HUES48 (cell line): Measurements from ENCODE around the gene SIAH1.
"Not testable (repeated sequence)": the region's sequence is repeated elsewhere in the genome, so short reads cannot be mapped to it uniquely, and the experiment has no call there.

Experiments used
- H3K27ac ChIP-seq: one replicate; pipeline ENCODE4 v1.7.0; 2013; ENCODE audit warnings: low read depth, low read length, inconsistent platforms
- H3K27me3 ChIP-seq: 2 replicates; pipeline ENCODE4 v1.6.1; 2013; ENCODE audit warnings: mild to moderate bottlenecking, low read length; ENCODE audit not compliant: control insufficient read depth, insufficient read depth
- H3K36me3 ChIP-seq: 2 replicates; pipeline ENCODE4 v1.6.1; 2013; ENCODE audit warnings: low read length; ENCODE audit not compliant: control insufficient read depth, insufficient read depth
- H3K4me1 ChIP-seq: 2 replicates; pipeline ENCODE4 v1.6.1; 2013; ENCODE audit warnings: mild to moderate bottlenecking, low read length; ENCODE audit not compliant: control insufficient read depth, insufficient read depth
- H3K4me3 ChIP-seq: 2 replicates; pipeline ENCODE4 v1.5.1; 2013; ENCODE audit warnings: mild to moderate bottlenecking, low read depth, low read length
- H3K9ac ChIP-seq: 2 replicates; pipeline ENCODE4 v1.6.1; 2013; ENCODE audit warnings: mild to moderate bottlenecking, low read depth, low read length, moderate library complexity
- H3K9me3 ChIP-seq: 2 replicates; pipeline ENCODE4 v1.6.1; 2013; ENCODE audit warnings: low read length; ENCODE audit not compliant: control insufficient read depth, insufficient read depth

SIAH1 gene

GRCh38 chr16:48386559-48387312, 1.5 kb upstream of the SIAH1 start:
- Histone ChIP-seq H3K4me3 (no peak overlapping the region), H3K27me3 (no peaks in the 10 kb centered on the region), H3K4me1 (peaks cover 18% of the 10 kb centered on the region), H3K36me3 (no peaks in the 10 kb centered on the region), H3K9ac (no peak overlapping the region), H3K27ac (no peak overlapping the region), H3K9me3 (no peaks in the 10 kb centered on the region)

GRCh38 chr16:48384520-48385252, 527 bp downstream of the SIAH1 start:
- H3K4me3 ChIP-seq, result peak overlapping the region; percentile 93
- H3K27ac ChIP-seq, result peak overlapping the region; percentile 99
- H3K27me3 ChIP-seq, result no peaks in the 10 kb centered on the region

GRCh38 chr16:48383877-48384519, 1.2 kb downstream of the SIAH1 start:
- H3K9me3 ChIP-seq, result no peaks in the 10 kb centered on the region
- peak overlapping the region; percentile 90 for H3K9ac ChIP-seq
- H3K36me3 ChIP-seq, result no peaks in the 10 kb centered on the region
- H3K27ac ChIP-seq, result peak overlapping the region; percentile 97
- H3K27me3 ChIP-seq, result no peaks in the 10 kb centered on the region
- H3K4me1 ChIP-seq, result peaks cover 37% of the 10 kb centered on the region
- H3K4me3 ChIP-seq, result peak overlapping the region; percentile 93

More at GRCh38 chr16:48384520-48385252, 527 bp downstream of the SIAH1 start:
- Histone ChIP-seq H3K9ac (peak overlapping the region; percentile 99), H3K4me1 (peaks cover 31% of the 10 kb centered on the region), H3K36me3 (no peaks in the 10 kb centered on the region), H3K9me3 (no peaks in the 10 kb centered on the region)

- H3K36me3 ChIP-seq, result no peaks in the 10 kb centered on the region
Observed at GRCh38 chr16:48383009-48383876, 2.0 kb downstream of the SIAH1 start.

GRCh38 chr16:48382131-48382530, 3.1 kb downstream of the SIAH1 start:
- Histone ChIP-seq H3K9me3 (no peaks in the 10 kb centered on the region), H3K4me3 (no peak overlapping the region), H3K36me3 (no peaks in the 10 kb centered on the region), H3K27me3 (no peaks in the 10 kb centered on the region), H3K27ac (no peak overlapping the region), H3K9ac (no peak overlapping the region), H3K4me1 (peaks cover 45% of the 10 kb centered on the region)

More at GRCh38 chr16:48383009-48383876, 2.0 kb downstream of the SIAH1 start:
- H3K4me3 ChIP-seq, result peak overlapping the region; percentile 93
- no peaks in the 10 kb centered on the region for H3K27me3 ChIP-seq
- no peaks in the 10 kb centered on the region for H3K9me3 ChIP-seq
- H3K4me1 ChIP-seq, result peaks cover 45% of the 10 kb centered on the region
- H3K9ac ChIP-seq, result no peak overlapping the region; the same call in 1 of the 2 replicates
- no peak overlapping the region for H3K27ac ChIP-seq

- H3K4me3 ChIP-seq, result no peak overlapping the region
- H3K36me3 ChIP-seq, result no peaks in the 10 kb centered on the region
- no peak overlapping the region for H3K27ac ChIP-seq
- H3K4me1 ChIP-seq, result peaks cover 41% of the 10 kb centered on the region
- H3K9me3 ChIP-seq, result no peaks in the 10 kb centered on the region
- H3K9ac ChIP-seq, result no peak overlapping the region
- no peaks in the 10 kb centered on the region for H3K27me3 ChIP-seq
Observed at GRCh38 chr16:48381201-48381600, 4.0 kb downstream of the SIAH1 start.

GRCh38 chr16:48378836-48379235, 6.4 kb downstream of the SIAH1 start:
- peak overlapping the region; percentile 23 for H3K27ac ChIP-seq
- no peaks in the 10 kb centered on the region for H3K36me3 ChIP-seq
- H3K9ac ChIP-seq, result no peak overlapping the region
- H3K9me3 ChIP-seq, result no peaks in the 10 kb centered on the region
- H3K27me3 ChIP-seq, result no peaks in the 10 kb centered on the region
- H3K4me1 ChIP-seq, result peaks cover 55% of the 10 kb centered on the region
- H3K4me3 ChIP-seq, result no peak overlapping the region

- Histone ChIP-seq H3K27ac (no peak overlapping the region), H3K27me3 (no peaks in the 10 kb centered on the region), H3K4me3 (no peak overlapping the region), H3K4me1 (peaks cover 55% of the 10 kb centered on the region), H3K9me3 (no peaks in the 10 kb centered on the region), H3K36me3 (no peaks in the 10 kb centered on the region), H3K9ac (no peak overlapping the region)
Observed at GRCh38 chr16:48378276-48378675, 6.9 kb downstream of the SIAH1 start.

- H3K4me1 ChIP-seq, result peaks cover 57% of the 10 kb centered on the region
- not testable (repeated sequence) for H3K4me3 ChIP-seq
Observed at GRCh38 chr16:48377301-48377700, 7.9 kb downstream of the SIAH1 start.

GRCh38 chr16:48374255-48374654, 11.0 kb downstream of the SIAH1 start:
- Histone ChIP-seq H3K9ac (no peak overlapping the region), H3K4me3 (no peak overlapping the region), H3K36me3 (no peaks in the 10 kb centered on the region), H3K4me1 (peaks cover 52% of the 10 kb centered on the region), H3K9me3 (no peaks in the 10 kb centered on the region), H3K27me3 (no peaks in the 10 kb centered on the region), H3K27ac (peak overlapping the region; percentile 39)

More at GRCh38 chr16:48377301-48377700, 7.9 kb downstream of the SIAH1 start:
- H3K27me3 ChIP-seq, H3K9me3 ChIP-seq, H3K9ac ChIP-seq, H3K27ac ChIP-seq, H3K36me3 ChIP-seq: not testable (repeated sequence)
